ENCODE data around the gene PLEKHD1. TPM values are rescaled to one million over a fixed set of nuclear protein-coding genes. Genes with fewer than 3 reads are reported as not detected.

Gene PLEKHD1
- total RNA-seq, 1 experiment from 2014 or later = 1.0 TPM

GRCh38 chr14:69538766-69539165 lies 54.2 kb downstream of the PLEKHD1 start (continued):
- TF ChIP-seq AFF4 (CRISPR knock-in tag; IDR thresholded peaks at IDR 0.05; ENCODE audit: borderline replicate concordance) = no peak
- no peak for TF ChIP-seq ZNF416 (CRISPR knock-in tag; IDR thresholded peaks at IDR 0.05)
- no peak for TF ChIP-seq ZNF232 (CRISPR knock-in tag; IDR thresholded peaks at IDR 0.05)
- TF ChIP-seq AR (CRISPR knock-in tag; IDR thresholded peaks at IDR 0.05) = no peak

GRCh38 chr14:69539631-69540410 lies 55.3 kb downstream of the PLEKHD1 start:
- Mint-ChIP-seq H3K4me1 (0 out of 2 replicates have a peak, but pooled peaks cover 9% of the 10 kb centered on the region), H3K4me3 (no peak overlapping the region), H3K36me3 (no peaks in the 10 kb centered on the region), H3K27ac (no peak overlapping the region), H3K9me3 (no peaks in the 10 kb centered on the region), H3K27me3 (ENCODE audit: low read depth) (no peaks in the 10 kb centered on the region)
- TF ChIP-seq ZNF416 (CRISPR knock-in tag; IDR thresholded peaks at IDR 0.05) (no peak), IRF2 (CRISPR knock-in tag; IDR thresholded peaks at IDR 0.05; ENCODE audit: borderline replicate concordance, low read depth) (no peak), SP1 (CRISPR knock-in tag; conservative IDR thresholded peaks at IDR 0.05) (no peak)
- DNase-seq (ENCODE audit: low spot score) (no peak), ATAC-seq (no peak)
- CTCF ChIA-PET = interaction anchor here (1.2 to 1.8 kb wide), 2 partner anchors 9 to 35 kb away, joined by 5 read pairs; partner anchors contain the start of gene CCDC177
- POLR2A ChIA-PET = no interaction called here

GRCh38 chr14:69540654-69541335 lies 56.3 kb downstream of the PLEKHD1 start:
- no peaks in the 10 kb centered on the region for H3K36me3 Mint-ChIP-seq

More at GRCh38 chr14:69540654-69541335, 56.3 kb downstream of the PLEKHD1 start:
- Mint-ChIP-seq H3K27me3 (ENCODE audit: low read depth) (no peaks in the 10 kb centered on the region), H3K4me3 (no peak overlapping the region), H3K27ac (no peak overlapping the region), H3K9me3 (peaks cover under 1% of the 10 kb centered on the region; the same call in 1 of the 2 replicates), H3K4me1 (0 out of 2 replicates have a peak, but pooled peaks cover 2% of the 10 kb centered on the region)
- TF ChIP-seq NR3C1 (CRISPR knock-in tag; conservative IDR thresholded peaks at IDR 0.05; ENCODE audit: low read depth) (no peak), ZNF219 (CRISPR knock-in tag; IDR thresholded peaks at IDR 0.05; ENCODE audit: borderline replicate concordance) (no peak), EMX1 (CRISPR knock-in tag; IDR thresholded peaks at IDR 0.05) (no peak), HMGA2 (CRISPR knock-in tag; IDR thresholded peaks at IDR 0.05) (no peak), SP1 (CRISPR knock-in tag; conservative IDR thresholded peaks at IDR 0.05) (no peak), ZNF425 (CRISPR knock-in tag; conservative IDR thresholded peaks at IDR 0.05) (no peak), ZNF121 (CRISPR knock-in tag; IDR thresholded peaks at IDR 0.05) (no peak), MYBL2 (CRISPR knock-in tag; IDR thresholded peaks at IDR 0.05) (no peak), USF1 (CRISPR knock-in tag; IDR thresholded peaks at IDR 0.05) (no peak), E2F5 (CRISPR knock-in tag; IDR thresholded peaks at IDR 0.05) (no peak), CREM (CRISPR knock-in tag; IDR thresholded peaks at IDR 0.05) (no peak)
- DNase-seq (ENCODE audit: low spot score) = no peak
- no peak for ATAC-seq
- CTCF ChIA-PET = interaction anchor here (1.5 to 1.8 kb wide), 2 partner anchors 34 to 187 kb away, joined by 3 to 5 read pairs; partner anchors contain the start of gene CCDC177
- POLR2A ChIA-PET = no interaction called here
